DOHH2 (cell line): Measurements from ENCODE around the gene TSEN2.

ENCODE experiments used
- H3F3A ChIP-seq: fragments of 200-600 bp; sonication (generic), shearing (Covaris generic); 2 replicates; pipeline ENCODE4 v1.6.0; 2016; ENCODE audit warnings: antibody characterized with exemption, mild to moderate bottlenecking; ENCODE audit not compliant: control insufficient read depth, insufficient read depth
- H3K27ac ChIP-seq: fragments of 200-600 bp; sonication (generic); 2 replicates; pipeline ENCODE4 v1.5.1; 2014; ENCODE audit warnings: low read depth, mild to moderate bottlenecking, low read length, moderate library complexity
- H3K27me3 ChIP-seq: fragments of 200-600 bp; sonication (generic); 2 replicates; pipeline ENCODE4 v1.6.1; 2014; ENCODE audit warnings: mild to moderate bottlenecking, low read length, mixed read lengths; ENCODE audit not compliant: control insufficient read depth
- H3K36me3 ChIP-seq: fragments of 200-600 bp; sonication (generic); 2 replicates; pipeline ENCODE4 v1.6.1; 2014; ENCODE audit warnings: mild to moderate bottlenecking, low read length, moderate library complexity, mixed read lengths; ENCODE audit not compliant: control insufficient read depth
- H3K4me1 ChIP-seq: fragments of 200-600 bp; sonication (generic); 2 replicates; pipeline ENCODE4 v1.6.1; 2014; ENCODE audit warnings: mild to moderate bottlenecking, low read length, mixed read lengths; ENCODE audit not compliant: control insufficient read depth
- H3K4me2 ChIP-seq: fragments of 200-600 bp; sonication (generic); 2 replicates; pipeline ENCODE4 v1.6.0; 2014; ENCODE audit warnings: mild to moderate bottlenecking, low read length, moderate library complexity
- H3K4me3 ChIP-seq: fragments of 200-600 bp; sonication (generic); 2 replicates; pipeline ENCODE4 v1.5.1; 2014; ENCODE audit warnings: mild to moderate bottlenecking, low read length, mixed read lengths
- H3K79me2 ChIP-seq: fragments of 200-600 bp; sonication (generic); 2 replicates; pipeline ENCODE4 v1.6.1; 2014; ENCODE audit warnings: mild to moderate bottlenecking, low read length, mixed read lengths; ENCODE audit not compliant: control insufficient read depth
- H3K9me2 ChIP-seq: fragments of 200-600 bp; sonication (generic); replicated peaks from 2 replicates; pipeline ENCODE4 v1.6.1; 2014; ENCODE audit warnings: mild to moderate bottlenecking, low read length, mixed read lengths; ENCODE audit not compliant: control insufficient read depth
- H3K9me3 ChIP-seq: fragments of 200-600 bp; sonication (generic); 2 replicates; pipeline ENCODE4 v1.6.1; 2014; ENCODE audit warnings: antibody characterized with exemption, low read length, mixed read lengths; ENCODE audit not compliant: control insufficient read depth, insufficient read depth
- H4K20me1 ChIP-seq: fragments of 200-600 bp; sonication (generic); 2 replicates; pipeline ENCODE4 v1.6.0; 2014; ENCODE audit warnings: low read depth, mild to moderate bottlenecking, antibody characterized with exemption, low read length, moderate library complexity; ENCODE audit not compliant: control insufficient read depth, insufficient read depth
- EZH2phosphoT487 ChIP-seq: fragments of 200-600 bp; sonication (generic); IDR thresholded peaks from 2 replicates; pipeline ENCODE4 v1.6.1; 2017; ENCODE audit warnings: borderline replicate concordance, mild to moderate bottlenecking, antibody characterized with exemption, low read length, moderate library complexity, mixed read lengths
- TF ChIP-seq, protein P1 (sequence below): fragments of 200-600 bp; sonication (generic); IDR thresholded peaks from one replicate; pipeline ENCODE4 v1.5.1; 2014; ENCODE audit warnings: antibody characterized with exemption, mild to moderate bottlenecking, low read depth, low read length; ENCODE audit not compliant: poor library complexity, severe bottlenecking

The TSEN2 gene

GRCh38 chr3:12440927-12441714, 43.2 kb upstream of the TSEN2 start:
- Histone ChIP-seq H3K27me3 (no peaks in the 10 kb centered on the region), H3K27ac (no peak overlapping the region), H3F3A (no peaks in the 10 kb centered on the region), H3K79me2 (no peaks in the 10 kb centered on the region), H3K4me1 (no peaks in the 10 kb centered on the region), H3K4me2 (no peak overlapping the region), H3K9me2 (no peaks in the 10 kb centered on the region), H3K36me3 (no peaks in the 10 kb centered on the region), H3K4me3 (no peak overlapping the region), H4K20me1 (no peaks in the 10 kb centered on the region), H3K9me3 (no peaks in the 10 kb centered on the region)
- TF ChIP-seq EZH2phosphoT487, result no peak
- TF ChIP-seq, protein P1, sequence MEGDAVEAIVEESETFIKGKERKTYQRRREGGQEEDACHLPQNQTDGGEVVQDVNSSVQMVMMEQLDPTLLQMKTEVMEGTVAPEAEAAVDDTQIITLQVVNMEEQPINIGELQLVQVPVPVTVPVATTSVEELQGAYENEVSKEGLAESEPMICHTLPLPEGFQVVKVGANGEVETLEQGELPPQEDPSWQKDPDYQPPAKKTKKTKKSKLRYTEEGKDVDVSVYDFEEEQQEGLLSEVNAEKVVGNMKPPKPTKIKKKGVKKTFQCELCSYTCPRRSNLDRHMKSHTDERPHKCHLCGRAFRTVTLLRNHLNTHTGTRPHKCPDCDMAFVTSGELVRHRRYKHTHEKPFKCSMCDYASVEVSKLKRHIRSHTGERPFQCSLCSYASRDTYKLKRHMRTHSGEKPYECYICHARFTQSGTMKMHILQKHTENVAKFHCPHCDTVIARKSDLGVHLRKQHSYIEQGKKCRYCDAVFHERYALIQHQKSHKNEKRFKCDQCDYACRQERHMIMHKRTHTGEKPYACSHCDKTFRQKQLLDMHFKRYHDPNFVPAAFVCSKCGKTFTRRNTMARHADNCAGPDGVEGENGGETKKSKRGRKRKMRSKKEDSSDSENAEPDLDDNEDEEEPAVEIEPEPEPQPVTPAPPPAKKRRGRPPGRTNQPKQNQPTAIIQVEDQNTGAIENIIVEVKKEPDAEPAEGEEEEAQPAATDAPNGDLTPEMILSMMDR, result no peak

- no peaks in the 10 kb centered on the region for H3K36me3 ChIP-seq
- H3K4me1 ChIP-seq, result no peaks in the 10 kb centered on the region
- no peak overlapping the region for H3K27ac ChIP-seq
- no peaks in the 10 kb centered on the region for H3K9me3 ChIP-seq
- H3K4me2 ChIP-seq, result no peak overlapping the region
- no peaks in the 10 kb centered on the region for H4K20me1 ChIP-seq
- no peak for TF ChIP-seq EZH2phosphoT487
- TF ChIP-seq, protein P1, result no peak
- H3F3A ChIP-seq, result no peaks in the 10 kb centered on the region
- H3K9me2 ChIP-seq, result no peaks in the 10 kb centered on the region
- no peaks in the 10 kb centered on the region for H3K79me2 ChIP-seq
- no peaks in the 10 kb centered on the region for H3K27me3 ChIP-seq
- H3K4me3 ChIP-seq, result no peak overlapping the region
Measured at GRCh38 chr3:12442654-12443501, 41.4 kb upstream of the TSEN2 start.

DNA sequence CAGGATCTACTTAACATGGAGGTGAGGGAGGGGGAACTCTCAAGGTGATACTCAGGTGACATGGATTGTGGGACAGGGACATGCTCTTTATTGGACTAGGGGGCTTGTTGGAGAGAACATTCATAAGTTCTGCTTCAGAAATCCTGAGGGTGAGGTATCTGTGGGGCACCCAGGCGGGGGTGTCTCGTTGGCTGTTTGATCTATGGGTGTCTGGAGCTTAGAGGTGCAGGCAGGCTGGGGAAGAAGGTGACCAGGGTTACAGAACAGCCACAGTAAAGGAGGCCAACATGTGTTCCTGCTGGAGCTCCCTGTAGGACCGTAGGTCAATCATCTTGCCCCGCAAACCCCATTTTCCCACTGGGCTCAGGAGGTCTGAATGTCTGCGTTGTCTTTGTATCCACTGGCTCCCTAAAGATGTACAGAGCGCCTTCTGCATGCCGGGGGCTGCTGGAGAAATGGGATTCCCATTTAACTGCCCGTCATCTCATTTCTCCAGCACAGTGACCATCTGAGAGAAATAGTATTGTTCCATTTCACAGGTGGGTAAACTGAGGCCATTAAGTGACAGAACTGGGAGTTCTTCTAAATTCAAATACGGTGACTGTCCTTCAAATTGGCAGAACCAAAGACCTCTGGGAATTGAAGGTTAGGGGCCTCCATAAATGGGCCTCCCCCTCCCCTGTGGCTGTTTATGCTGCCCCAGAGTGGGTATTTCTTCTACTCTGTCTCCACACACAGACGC, 40.3 kb upstream of the TSEN2 start:
- Histone ChIP-seq H4K20me1 (no peaks in the 10 kb centered on the region), H3K9me2 (no peaks in the 10 kb centered on the region), H3K27ac (no peak overlapping the region), H3K4me2 (no peak overlapping the region), H3K79me2 (no peaks in the 10 kb centered on the region), H3K4me1 (no peaks in the 10 kb centered on the region), H3F3A (no peaks in the 10 kb centered on the region), H3K36me3 (no peaks in the 10 kb centered on the region), H3K4me3 (no peak overlapping the region), H3K27me3 (no peaks in the 10 kb centered on the region), H3K9me3 (no peaks in the 10 kb centered on the region)
- no peak for TF ChIP-seq EZH2phosphoT487
- TF ChIP-seq, protein P1, result no peak
